Hepatocyte (in vitro differentiated cells): ENCODE results near the gene CALD1. TPM values are rescaled to one million over a fixed set of nuclear protein-coding genes. Genes with fewer than 3 reads are reported as not detected.

ENCODE experiments used
- DNase-seq: peaks from one replicate; pipeline ENCODE4 v3.0.0-alpha.2; 2016; ENCODE audit warnings: low spot score
- H2AFZ ChIP-seq: fragments of 200-600 bp; sonication (generic); 2 replicates; pipeline ENCODE4 v1.6.0; 2016; ENCODE audit warnings: antibody characterized with exemption, mild to moderate bottlenecking
- H3K27ac ChIP-seq: fragments of 200-600 bp; sonication (generic); 2 replicates; pipeline ENCODE4 v1.5.1; 2016; ENCODE audit warnings: mild to moderate bottlenecking
- H3K27me3 ChIP-seq: fragments of 200-600 bp; sonication (generic); 2 replicates; pipeline ENCODE4 v1.6.1; 2016
- H3K36me3 ChIP-seq: fragments of 200-600 bp; sonication (generic); replicated peaks from 2 replicates; pipeline ENCODE4 v1.5.1; 2016; ENCODE audit warnings: low read depth; ENCODE audit not compliant: insufficient read depth
- H3K4me1 ChIP-seq: fragments of 200-600 bp; sonication (generic); 2 replicates; pipeline ENCODE4 v1.5.1; 2016; ENCODE audit warnings: mild to moderate bottlenecking, moderate library complexity; ENCODE audit not compliant: insufficient read depth
- H3K4me2 ChIP-seq: fragments of 200-600 bp; sonication (generic); 2 replicates; pipeline ENCODE4 v1.6.0; 2016
- H3K4me3 ChIP-seq: fragments of 200-600 bp; sonication (generic); 2 replicates; pipeline ENCODE4 v1.5.1; 2016; ENCODE audit warnings: mild to moderate bottlenecking
- H3K79me2 ChIP-seq: fragments of 200-600 bp; sonication (generic); 2 replicates; pipeline ENCODE4 v1.6.0; 2017; ENCODE audit warnings: mild to moderate bottlenecking
- H3K9me2 ChIP-seq: fragments of 200-600 bp; sonication (generic); replicated peaks from 2 replicates; pipeline ENCODE4 v1.6.0; 2017; ENCODE audit warnings: mild to moderate bottlenecking; ENCODE audit not compliant: insufficient read depth
- H3K9me3 ChIP-seq: fragments of 200-600 bp; sonication (generic); 2 replicates; pipeline ENCODE4 v1.5.1; 2016; ENCODE audit warnings: low read depth, mild to moderate bottlenecking
- H4K20me1 ChIP-seq: fragments of 200-600 bp; sonication (generic); 2 replicates; pipeline ENCODE4 v1.6.0; 2016; ENCODE audit warnings: mild to moderate bottlenecking; ENCODE audit not compliant: insufficient read depth, poor library complexity, severe bottlenecking
- EZH2 ChIP-seq: fragments of 200-600 bp; sonication (generic); IDR thresholded peaks from 2 replicates; pipeline ENCODE4 v1.6.1; 2016; ENCODE audit warnings: antibody characterized with exemption, mild to moderate bottlenecking, borderline replicate concordance
- EZH2phosphoT487 ChIP-seq: fragments of 200-600 bp; sonication (generic); IDR thresholded peaks from one replicate; pipeline ENCODE4 v1.6.1; 2018; ENCODE audit warnings: antibody characterized with exemption, mild to moderate bottlenecking, low read depth, moderate library complexity; ENCODE audit not compliant: unreplicated experiment, severe bottlenecking
- WGBS: methylation state at CpG from one replicate; pipeline ENCODE4 v1.1.6; 2016; ENCODE audit warnings: low lambda C conversion rate; ENCODE audit errors: missing lambda C conversion rate; 5-methylcytosine and 5-hydroxymethylcytosine counted together
- polyA plus RNA-seq: library from polyadenylated mRNA; unstranded; fragments of >200 nt; fragmentation: Nextera tagmentation; extraction: Ambion mirVana; gene quantifications from 2 replicates; pipeline ENCODE4 v1.2.1, GENCODE V29; 2016
- total RNA-seq: library from RNA; depleted of rRNA; stranded (reverse); fragments of >200 nt; gene quantifications from 2 replicates; pipeline ENCODE4 v1.2.3, GENCODE V29; 2014
- TF ChIP-seq, protein P1 (sequence below): fragments of 200-600 bp; sonication (generic); IDR thresholded peaks from 2 replicates; pipeline ENCODE4 v1.5.1; 2016; ENCODE audit warnings: antibody characterized with exemption, mild to moderate bottlenecking; ENCODE audit not compliant: poor library complexity

Gene CALD1
- total and polyA plus RNA-seq, 2 experiments from 2014 or later = 207 to 333 TPM

DNA sequence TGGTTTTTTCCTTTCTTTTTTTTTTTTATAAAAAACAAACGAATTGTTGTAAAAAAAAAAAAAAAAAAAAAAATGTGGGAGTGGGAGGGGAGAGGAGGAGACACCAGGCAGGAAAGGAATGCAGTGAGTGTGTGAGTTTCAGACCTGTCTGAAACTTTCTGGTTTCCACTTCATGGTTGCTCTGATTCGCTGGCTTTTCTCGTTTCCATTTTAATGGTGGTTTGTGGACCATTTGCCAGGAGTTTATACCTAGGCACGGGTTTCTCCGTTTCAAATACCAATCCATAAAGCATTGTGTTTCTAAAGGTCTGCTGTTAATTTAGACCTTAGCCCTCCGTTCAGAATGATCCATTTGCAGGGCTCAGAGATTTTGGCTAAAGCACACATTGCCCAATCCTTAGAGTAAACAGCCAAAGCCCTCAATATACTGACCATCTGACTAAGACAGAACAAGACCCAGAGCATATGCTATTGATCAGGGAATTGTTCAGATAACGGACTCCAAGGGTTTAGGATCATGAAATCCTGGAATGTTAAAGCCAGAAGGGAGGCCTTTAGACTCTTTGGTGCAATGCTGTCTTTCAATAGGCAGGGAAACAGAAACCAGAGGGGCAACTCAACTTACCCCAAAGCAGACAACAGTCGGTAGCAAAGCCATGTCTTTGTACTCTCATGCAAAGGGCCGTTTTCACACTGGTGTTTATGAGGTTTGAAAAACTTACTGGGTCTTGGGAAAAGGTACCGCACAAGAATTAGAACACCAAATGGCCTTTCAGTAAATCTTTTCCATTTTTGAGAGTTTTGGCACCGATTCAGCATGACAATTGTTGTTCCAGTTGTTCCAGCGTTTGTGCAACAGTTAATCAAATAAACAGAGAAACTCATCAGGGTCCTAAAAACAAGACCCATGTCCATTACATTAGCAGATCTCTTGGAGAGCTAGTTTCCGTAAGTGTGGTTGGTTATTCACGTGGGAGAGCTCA lies 112.6 kb downstream of the CALD1 start:
- Histone ChIP-seq H3K4me1 (peaks cover 39% of the 10 kb centered on the region), H2AFZ (peak overlapping the region; percentile 13)

DNA sequence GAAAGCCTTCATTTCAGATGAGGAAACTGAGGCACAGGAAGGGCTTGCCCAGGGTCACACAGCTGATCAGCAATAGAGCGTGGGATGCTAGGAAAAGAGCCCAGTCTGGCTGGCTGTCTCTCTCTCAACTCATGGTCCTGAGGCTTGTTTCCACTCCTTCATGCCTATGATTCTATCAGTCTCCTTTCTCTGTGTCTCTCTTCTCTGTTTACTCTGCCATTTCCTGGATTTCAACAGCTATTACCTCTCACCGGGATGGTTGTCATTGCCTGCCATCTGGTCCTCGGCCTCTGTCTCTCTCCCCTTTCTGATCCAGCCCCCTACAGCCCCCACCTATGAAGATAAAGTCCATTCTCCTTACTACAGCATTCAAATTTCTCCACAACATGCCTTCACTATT lies 113.5 kb downstream of the CALD1 start:
- Histone ChIP-seq H3K79me2 (peaks cover 61% of the 10 kb centered on the region), H3K4me3 (peak overlapping the region; percentile 38), H3K27me3 (no peaks in the 10 kb centered on the region), H3K4me2 (peak overlapping the region; percentile 81), H2AFZ (no peak overlapping the region), H3K9me2 (no peaks in the 10 kb centered on the region), H4K20me1 (no peaks in the 10 kb centered on the region), H3K9me3 (no peaks in the 10 kb centered on the region), H3K36me3 (no peaks in the 10 kb centered on the region), H3K27ac (peak overlapping the region; percentile 95), H3K4me1 (peaks cover 35% of the 10 kb centered on the region)
- no peak for DNase-seq
- 18% methylated on average over 3 of the region's 3 CpGs for WGBS
- TF ChIP-seq, protein P1, sequence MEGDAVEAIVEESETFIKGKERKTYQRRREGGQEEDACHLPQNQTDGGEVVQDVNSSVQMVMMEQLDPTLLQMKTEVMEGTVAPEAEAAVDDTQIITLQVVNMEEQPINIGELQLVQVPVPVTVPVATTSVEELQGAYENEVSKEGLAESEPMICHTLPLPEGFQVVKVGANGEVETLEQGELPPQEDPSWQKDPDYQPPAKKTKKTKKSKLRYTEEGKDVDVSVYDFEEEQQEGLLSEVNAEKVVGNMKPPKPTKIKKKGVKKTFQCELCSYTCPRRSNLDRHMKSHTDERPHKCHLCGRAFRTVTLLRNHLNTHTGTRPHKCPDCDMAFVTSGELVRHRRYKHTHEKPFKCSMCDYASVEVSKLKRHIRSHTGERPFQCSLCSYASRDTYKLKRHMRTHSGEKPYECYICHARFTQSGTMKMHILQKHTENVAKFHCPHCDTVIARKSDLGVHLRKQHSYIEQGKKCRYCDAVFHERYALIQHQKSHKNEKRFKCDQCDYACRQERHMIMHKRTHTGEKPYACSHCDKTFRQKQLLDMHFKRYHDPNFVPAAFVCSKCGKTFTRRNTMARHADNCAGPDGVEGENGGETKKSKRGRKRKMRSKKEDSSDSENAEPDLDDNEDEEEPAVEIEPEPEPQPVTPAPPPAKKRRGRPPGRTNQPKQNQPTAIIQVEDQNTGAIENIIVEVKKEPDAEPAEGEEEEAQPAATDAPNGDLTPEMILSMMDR = no peak
- TF ChIP-seq EZH2phosphoT487 (no peak), EZH2 (no peak)

More for the DNA sequence above, 112.6 kb downstream of the CALD1 start:
- no peaks in the 10 kb centered on the region for H3K9me3 ChIP-seq
- DNase-seq = peak; percentile 59
- no peaks in the 10 kb centered on the region for H3K9me2 ChIP-seq
- H3K4me3 ChIP-seq = peak overlapping the region; percentile 38
- H3K27ac ChIP-seq = peak overlapping the region; percentile 95
- H4K20me1 ChIP-seq = no peaks in the 10 kb centered on the region
- TF ChIP-seq EZH2 (no peak), EZH2phosphoT487 (no peak)
- TF ChIP-seq, protein P1 = no peak
- peaks cover 51% of the 10 kb centered on the region for H3K79me2 ChIP-seq
- no peaks in the 10 kb centered on the region for H3K27me3 ChIP-seq
- H3K4me2 ChIP-seq = peak overlapping the region; percentile 81
- WGBS = 15% methylated on average over 13 of the region's 14 CpGs
- H3K36me3 ChIP-seq = no peaks in the 10 kb centered on the region

DNA sequence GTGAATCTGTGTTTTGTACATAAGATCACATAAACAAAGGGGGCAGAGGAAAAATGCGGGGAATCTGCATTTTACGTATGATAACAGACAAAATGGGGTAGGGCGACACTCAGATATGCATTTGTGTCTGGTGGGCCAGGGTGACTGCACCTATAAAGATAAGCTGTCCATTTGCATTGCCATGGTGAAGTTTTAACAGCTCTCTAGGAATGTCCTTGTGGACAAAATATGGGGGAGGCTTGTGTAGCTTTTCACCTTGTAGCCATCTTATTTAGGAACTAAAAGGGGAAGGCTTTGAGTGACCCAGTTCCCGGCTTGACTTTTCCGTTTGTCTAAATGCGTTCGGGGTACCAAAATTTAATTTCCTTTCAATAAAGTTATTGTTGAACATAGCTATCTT lies 114.5 kb downstream of the CALD1 start:
- peaks cover 39% of the 10 kb centered on the region for H3K4me1 ChIP-seq
- no peak overlapping the region for H2AFZ ChIP-seq
- H3K4me3 ChIP-seq = peak overlapping the region; percentile 1
- H3K9me3 ChIP-seq = no peaks in the 10 kb centered on the region
- no peaks in the 10 kb centered on the region for H4K20me1 ChIP-seq
- H3K27me3 ChIP-seq = no peaks in the 10 kb centered on the region
- peaks cover 70% of the 10 kb centered on the region for H3K79me2 ChIP-seq
- peak overlapping the region; percentile 95 for H3K27ac ChIP-seq
- H3K4me2 ChIP-seq = peak overlapping the region; percentile 81
- H3K36me3 ChIP-seq = no peaks in the 10 kb centered on the region
- TF ChIP-seq, protein P1 = no peak
- TF ChIP-seq EZH2 (no peak), EZH2phosphoT487 (no peak)
- no peaks in the 10 kb centered on the region for H3K9me2 ChIP-seq
- WGBS = 47% methylated on average over 7 of the region's 7 CpGs
- DNase-seq = no peak
